Stimulated activated CD8-positive, alpha-beta memory T cell treated with anti-CD3 and anti-CD28 coated beads, Interleukin-12 subunit alpha, Interleukin-12 subunit beta, amount 100 ng/mL, for 4 hours (primary cell): ENCODE results near the gene PRLR.
"Not testable (repeated sequence)": the region's sequence is repeated elsewhere in the genome, so short reads cannot be mapped to it uniquely, and the experiment has no call there.

Source experiments
- DNase-seq: peaks from one replicate; pipeline ENCODE4 v3.0.0-alpha.2; 2020; ENCODE audit warnings: low read depth

The PRLR gene

GRCh38 chr5:35035929-35036328, 194.4 kb downstream of the PRLR start:
- not testable (repeated sequence) for DNase-seq

- DNase-seq = no peak
Measured at GRCh38 chr5:35035271-35035670, 195.0 kb downstream of the PRLR start.

DNA sequence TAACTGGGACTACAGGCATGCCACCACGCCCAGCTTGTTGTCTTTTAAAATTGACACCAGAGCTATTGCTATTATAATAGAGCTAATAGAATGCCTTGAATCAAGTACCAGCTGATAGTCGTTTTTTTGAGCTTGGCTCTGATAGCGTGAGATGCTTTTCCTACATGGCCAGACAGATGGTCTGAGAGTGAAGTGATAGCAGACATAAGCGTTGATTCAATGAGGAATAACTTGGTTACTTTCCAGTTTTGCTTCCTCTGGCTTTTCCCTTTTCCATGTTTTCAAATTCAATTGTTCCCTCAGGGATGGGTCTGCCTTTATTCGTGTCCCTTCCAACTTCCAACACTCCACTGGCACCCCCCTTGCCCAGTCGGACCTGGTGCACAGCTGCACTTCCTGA, 197.9 kb downstream of the PRLR start:
- no peak for DNase-seq

- DNase-seq = no peak
Measured at GRCh38 chr5:35031276-35031675, 199.0 kb downstream of the PRLR start.

- no peak for DNase-seq
Measured at GRCh38 chr5:35030426-35031100, 199.7 kb downstream of the PRLR start.

GRCh38 chr5:35029333-35029732, 201.0 kb downstream of the PRLR start:
- DNase-seq = no peak

GRCh38 chr5:35026941-35027340, 203.3 kb downstream of the PRLR start:
- no peak for DNase-seq

- no peak for DNase-seq
Measured at GRCh38 chr5:35026280-35026840, 203.9 kb downstream of the PRLR start.

GRCh38 chr5:35024911-35025510, 205.3 kb downstream of the PRLR start:
- no peak for DNase-seq

DNA sequence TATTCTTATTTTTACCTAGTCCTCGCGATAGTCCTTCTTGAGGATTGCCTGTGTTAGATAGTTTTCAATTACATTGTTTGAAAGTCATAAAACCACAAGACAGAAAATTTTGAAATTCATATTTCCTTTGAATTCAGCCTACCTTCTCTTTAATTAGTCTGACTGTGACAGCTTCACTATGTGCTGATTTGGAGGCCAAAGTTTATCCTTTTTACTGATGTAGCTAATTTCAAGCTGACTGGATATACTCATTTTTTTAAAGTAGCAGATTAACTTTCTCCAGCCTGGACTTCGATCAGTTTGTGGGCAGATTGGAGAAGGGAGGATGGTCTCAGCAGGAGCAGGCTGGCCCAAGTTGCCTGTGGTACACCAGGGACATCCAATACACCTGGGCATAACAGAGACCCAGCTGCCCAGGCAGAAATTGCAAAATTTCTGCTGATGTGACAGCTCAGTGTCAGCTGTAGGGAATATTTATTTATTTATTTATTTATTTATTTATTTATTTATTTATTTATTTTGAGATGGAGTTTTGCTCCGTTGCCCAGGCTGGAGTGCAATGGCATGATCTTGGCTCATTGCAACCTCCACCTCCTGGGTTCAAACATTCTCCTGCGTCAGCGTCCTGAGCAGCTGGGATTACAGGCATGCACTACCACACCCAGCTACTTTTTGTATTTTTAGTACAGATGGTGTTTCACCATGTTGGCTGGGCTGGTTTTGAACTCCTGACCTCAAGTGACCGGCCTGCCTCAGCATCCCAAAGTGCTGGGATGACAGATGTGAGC, 206.7 kb downstream of the PRLR start:
- DNase-seq = no peak

DNA sequence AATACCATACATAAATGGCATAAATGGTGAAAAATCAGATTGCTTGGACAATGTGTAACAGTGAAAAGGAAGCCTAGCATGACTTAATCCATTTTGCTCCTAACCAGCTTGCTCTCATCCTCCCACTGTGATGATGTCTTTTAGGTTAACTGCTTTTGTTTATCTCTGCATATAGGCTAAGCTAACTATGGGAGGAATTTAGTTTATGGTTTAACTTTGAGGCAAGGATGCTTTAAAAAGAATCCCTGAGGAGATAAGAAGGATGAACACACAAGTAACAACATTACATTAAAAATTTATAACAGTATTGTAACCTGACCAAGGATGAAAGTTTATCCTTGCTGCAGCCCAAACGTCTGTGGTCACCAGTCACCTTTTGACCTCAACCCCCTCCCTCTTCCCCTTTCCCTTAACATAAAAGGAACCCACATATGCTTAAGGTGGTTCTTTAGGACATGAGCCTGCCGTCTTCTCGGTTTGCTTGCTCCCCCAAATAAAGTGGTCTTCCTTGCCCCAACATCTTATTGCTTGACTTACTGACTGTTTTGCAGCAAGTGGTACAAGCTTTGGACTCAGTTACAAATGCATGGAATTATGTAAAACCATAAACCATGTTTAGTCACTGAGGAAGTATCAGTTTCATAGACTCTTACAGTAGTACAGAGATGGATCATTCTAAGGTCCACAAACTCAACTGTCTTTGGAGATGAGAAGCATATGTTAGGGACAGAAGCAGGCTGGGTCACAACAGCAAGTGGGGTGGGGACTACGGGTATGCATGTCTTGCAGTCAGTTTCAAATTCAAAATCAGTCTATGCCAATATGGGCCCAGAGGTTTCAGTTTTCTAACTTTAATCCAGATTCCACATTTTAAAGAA, 213.9 kb downstream of the PRLR start:
- DNase-seq = no peak

DNA sequence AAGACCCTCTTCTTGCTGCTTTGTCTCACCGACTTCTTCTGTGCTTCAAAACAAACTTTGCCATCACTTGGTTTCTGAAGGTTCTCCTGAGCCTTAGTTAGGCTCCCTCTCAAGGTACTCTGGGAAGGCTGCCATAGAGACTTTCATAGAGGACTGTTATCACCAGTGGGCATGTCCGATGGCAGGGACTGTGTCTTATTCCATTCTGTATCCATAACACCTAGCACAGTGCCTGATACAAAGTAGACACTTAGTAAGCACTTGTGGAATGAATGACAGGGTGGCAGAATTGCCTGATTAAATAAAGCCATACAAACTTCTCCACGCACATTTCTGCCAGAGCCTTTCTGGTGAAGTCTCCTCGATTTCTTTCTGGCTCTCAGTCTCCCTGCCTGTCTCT, 215.2 kb downstream of the PRLR start:
- DNase-seq = no peak

- DNase-seq = no peak
Measured at GRCh38 chr5:35012796-35013195, 217.5 kb downstream of the PRLR start.

DNA sequence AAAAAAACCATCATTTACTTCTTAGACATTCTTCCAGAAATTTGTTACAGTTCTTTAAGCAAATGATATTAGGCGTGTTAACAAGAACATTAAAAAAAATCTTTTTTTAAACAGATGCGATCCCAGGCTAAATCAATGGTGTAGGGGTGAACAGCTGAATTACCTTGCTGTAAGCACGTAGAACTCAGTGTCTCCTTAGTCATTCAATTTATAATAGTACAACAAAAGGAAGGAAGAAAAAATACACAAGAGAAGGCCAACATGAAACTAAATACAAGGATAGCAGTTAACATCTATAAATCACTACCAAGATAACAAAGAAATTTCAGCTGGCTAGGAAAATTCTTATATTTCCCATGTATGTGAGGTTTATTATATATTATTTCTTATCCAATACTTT, 217.9 kb downstream of the PRLR start:
- no peak for DNase-seq

DNA sequence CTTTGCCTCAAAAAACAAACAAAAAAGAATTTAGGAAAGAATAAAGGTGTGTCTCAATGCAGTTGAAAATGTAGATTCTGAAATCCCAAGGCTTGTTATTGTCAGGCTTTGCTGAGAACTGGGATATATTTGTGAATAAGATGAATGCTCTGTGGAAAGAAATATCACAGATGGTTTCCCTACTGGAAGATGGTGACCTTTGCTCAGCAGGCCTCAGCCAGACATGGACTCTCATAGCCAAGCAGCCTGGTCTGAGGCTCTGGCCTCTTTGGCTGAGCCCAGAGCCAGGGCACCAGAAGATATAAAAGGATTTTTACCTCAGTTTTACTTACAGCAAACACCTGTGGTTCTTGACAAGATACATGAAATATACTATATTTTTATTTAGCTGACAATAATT, 219.6 kb downstream of the PRLR start:
- no peak for DNase-seq

- DNase-seq = no peak
Measured at GRCh38 chr5:35009657-35010056, 220.6 kb downstream of the PRLR start.

DNA sequence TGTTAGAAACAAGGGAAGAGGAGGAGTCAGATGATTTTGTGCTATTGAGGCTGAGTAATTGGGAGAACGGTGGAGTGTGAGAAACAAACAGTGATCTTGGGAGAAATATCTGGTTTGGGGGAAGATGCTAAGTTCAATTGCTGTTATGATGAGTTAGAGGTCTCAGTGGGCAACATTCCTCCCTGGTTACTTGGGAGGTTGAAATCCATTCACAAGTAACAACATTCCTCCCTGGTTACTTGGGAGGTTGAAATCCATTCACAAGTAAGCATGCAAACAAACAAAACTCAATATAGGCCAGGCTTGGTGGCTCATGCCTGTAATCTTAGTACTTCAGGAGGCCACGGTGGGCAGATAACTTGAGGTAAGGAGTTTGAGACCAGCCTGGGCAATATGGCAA, 221.3 kb downstream of the PRLR start:
- no peak for DNase-seq

DNA sequence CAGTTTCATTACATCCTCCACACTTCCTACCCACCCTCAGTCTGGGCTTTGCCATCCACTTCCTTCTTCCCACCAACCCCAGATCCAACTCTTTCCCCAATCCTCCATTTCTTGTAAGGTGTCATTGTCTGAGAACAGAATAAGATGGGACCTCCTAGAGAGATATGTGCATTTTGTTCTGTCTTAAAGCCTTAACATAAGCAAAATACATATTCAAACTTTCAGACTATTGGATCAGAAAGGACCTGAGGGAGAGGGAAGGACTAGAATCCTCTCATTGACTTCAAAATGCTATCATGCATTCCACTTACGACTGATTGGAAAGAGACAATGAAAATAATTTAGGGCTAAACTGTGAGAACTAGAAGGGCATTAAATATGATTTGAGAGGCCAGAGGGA, 225.5 kb downstream of the PRLR start:
- no peak for DNase-seq

- no peak for DNase-seq
Measured at GRCh38 chr5:35004200-35004599, 226.1 kb downstream of the PRLR start.

GRCh38 chr5:35003018-35003957, 227.0 kb downstream of the PRLR start:
- DNase-seq = no peak

DNA sequence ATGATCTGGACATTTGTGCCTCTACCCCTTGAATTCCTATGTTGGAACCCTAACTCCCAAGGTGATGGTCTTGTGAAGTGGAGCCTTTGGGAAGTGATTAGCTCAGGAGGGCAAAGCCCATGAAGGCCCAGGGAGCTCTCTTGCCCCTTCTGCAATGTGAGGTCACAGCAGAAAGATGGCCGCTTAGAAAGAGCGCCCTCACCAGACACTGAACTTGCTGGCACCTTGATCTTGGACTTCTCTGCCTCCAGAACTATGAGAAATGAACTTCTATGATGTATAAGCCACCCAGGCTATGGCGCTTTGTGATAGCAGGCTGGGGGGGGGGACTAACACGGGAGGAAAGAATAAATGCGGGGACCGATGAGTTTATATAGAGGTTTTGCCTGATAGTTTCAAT, 227.8 kb downstream of the PRLR start:
- no peak for DNase-seq
